22Rv1 (cell line): Measurements from ENCODE around the gene SH3RF2.

Experiments used
- H3K27ac ChIP-seq: fragments of 450-650 bp; 2 replicates; pipeline ENCODE4 v1.5.1; 2017
- CTCF ChIP-seq: fragments of 450-650 bp; IDR thresholded peaks from 2 replicates; pipeline ENCODE4 v1.5.1; 2017; ENCODE audit warnings: mild to moderate bottlenecking
- ZFX ChIP-seq: fragments of 450-650 bp; IDR thresholded peaks from 2 replicates; pipeline ENCODE4 v1.6.1; 2017; ENCODE audit warnings: antibody characterized with exemption, borderline replicate concordance

Gene SH3RF2

GRCh38 chr5:146026307-146027010, 90.1 kb downstream of the SH3RF2 start:
- TF ChIP-seq CTCF (no peak), ZFX (no peak)
- H3K27ac ChIP-seq: no peak overlapping the region

- no peak overlapping the region for H3K27ac ChIP-seq
- no peak for TF ChIP-seq ZFX
- TF ChIP-seq CTCF: no peak
These were observed 91.4 kb downstream of the SH3RF2 start for GRCh38 chr5:146027751-146028150.

- H3K27ac ChIP-seq: no peak overlapping the region
- TF ChIP-seq CTCF (no peak), ZFX (no peak)
These were observed 96.5 kb downstream of the SH3RF2 start for GRCh38 chr5:146032911-146033310.

GRCh38 chr5:146034127-146034526, 97.7 kb downstream of the SH3RF2 start:
- H3K27ac ChIP-seq: no peak overlapping the region
- no peak for TF ChIP-seq CTCF
- no peak for TF ChIP-seq ZFX

- H3K27ac ChIP-seq: no peak overlapping the region
- TF ChIP-seq ZFX (no peak), CTCF (no peak)
These were observed 98.2 kb downstream of the SH3RF2 start for GRCh38 chr5:146034605-146035004.

GRCh38 chr5:146039420-146039819, 103.0 kb downstream of the SH3RF2 start:
- no peak for TF ChIP-seq CTCF
- TF ChIP-seq ZFX: no peak
- no peak overlapping the region for H3K27ac ChIP-seq

GRCh38 chr5:146040527-146040926, 104.1 kb downstream of the SH3RF2 start:
- no peak overlapping the region for H3K27ac ChIP-seq
- TF ChIP-seq CTCF (no peak), ZFX (no peak)
